ENCODE data around the gene SRGAP1.

SRGAP1 gene

GRCh38 chr12:63985456-63985855, 141.0 kb downstream of the SRGAP1 start:
- DNase-seq (ENCODE audit: low read depth in 1 of 2, low spot score in 1 of 2), result no peak
- Histone ChIP-seq H3K27ac (replicated peaks) (no peak overlapping the region), H3K27me3 (ENCODE audit: insufficient read depth, poor library complexity, severe bottlenecking) (no peaks in the 10 kb centered on the region), H3K4me3 (replicated peaks; ENCODE audit: insufficient read depth, low read length) (no peak overlapping the region)
- no peak for TF ChIP-seq POLR2AphosphoS5 (IDR thresholded peaks at IDR 0.05; ENCODE audit: low read depth)
- TF ChIP-seq SPI1 (IDR thresholded peaks at IDR 0.05; ENCODE audit: borderline replicate concordance, low read depth), result no peak
- no peak for TF ChIP-seq GABPA (IDR thresholded peaks at IDR 0.05; ENCODE audit: low read depth)
- no peak for TF ChIP-seq CTCF (IDR thresholded peaks at IDR 0.05; ENCODE audit: insufficient read depth, low read length)

- no peak for TF ChIP-seq SPI1 (IDR thresholded peaks at IDR 0.05; ENCODE audit: borderline replicate concordance, low read depth)
- no peak for TF ChIP-seq REST (IDR thresholded peaks at IDR 0.05; ENCODE audit: insufficient replicate concordance, low read depth)
- no peak for TF ChIP-seq GABPA (IDR thresholded peaks at IDR 0.05; ENCODE audit: low read depth)
- no peak for TF ChIP-seq POLR2AphosphoS5 (IDR thresholded peaks at IDR 0.05; ENCODE audit: low read depth)
- no peak for DNase-seq (ENCODE audit: low read depth in 1 of 2, low spot score in 1 of 2)
- Histone ChIP-seq H3K27me3 (ENCODE audit: insufficient read depth, poor library complexity, severe bottlenecking) (no peaks in the 10 kb centered on the region), H3K4me3 (replicated peaks; ENCODE audit: insufficient read depth, low read length) (no peak overlapping the region), H3K27ac (replicated peaks) (no peak overlapping the region)
Observed at GRCh38 chr12:63985945-63986344, 141.4 kb downstream of the SRGAP1 start.

- H3K27ac ChIP-seq (replicated peaks), result no peak overlapping the region
- DNase-seq (ENCODE audit: low read depth in 1 of 2, low spot score in 1 of 2), result no peak
- TF ChIP-seq SPI1 (IDR thresholded peaks at IDR 0.05; ENCODE audit: borderline replicate concordance, low read depth) (no peak), CTCF (IDR thresholded peaks at IDR 0.05; ENCODE audit: insufficient read depth, low read length) (no peak), REST (IDR thresholded peaks at IDR 0.05; ENCODE audit: insufficient replicate concordance, low read depth) (no peak)
- no peak overlapping the region for H3K4me3 ChIP-seq (replicated peaks; ENCODE audit: insufficient read depth, low read length)
- H3K27me3 ChIP-seq (ENCODE audit: insufficient read depth, poor library complexity, severe bottlenecking), result no peaks in the 10 kb centered on the region
Observed at GRCh38 chr12:63989301-63989845, 144.9 kb downstream of the SRGAP1 start.

- no peak overlapping the region for H3K4me3 ChIP-seq (replicated peaks; ENCODE audit: insufficient read depth, low read length)
- TF ChIP-seq GABPA (IDR thresholded peaks at IDR 0.05; ENCODE audit: low read depth), result no peak
- no peak for TF ChIP-seq POLR2AphosphoS5 (IDR thresholded peaks at IDR 0.05; ENCODE audit: low read depth)
- TF ChIP-seq CTCF (IDR thresholded peaks at IDR 0.05; ENCODE audit: insufficient read depth, low read length), result no peak
- H3K27ac ChIP-seq (replicated peaks), result no peak overlapping the region
- DNase-seq (ENCODE audit: low read depth in 1 of 2, low spot score in 1 of 2), result no peak
- no peaks in the 10 kb centered on the region for H3K27me3 ChIP-seq (ENCODE audit: insufficient read depth, poor library complexity, severe bottlenecking)
Observed at GRCh38 chr12:63990828-63991547, 146.5 kb downstream of the SRGAP1 start.

Data from HL-60 (cell line).